ENCODE data around the gene ARID5B. TPM values are rescaled to one million over a fixed set of nuclear protein-coding genes. Genes with fewer than 3 reads are reported as not detected.

The ARID5B gene
- total RNA-seq, 1 experiment from 2014 or later = 0.04 TPM

GRCh38 chr10:62054830-62055229 lies 153.3 kb downstream of the ARID5B start:
- Histone ChIP-seq H3K4ac (ENCODE audit: low read depth, low read length) (no peak overlapping the region), H3K23me2 (ENCODE audit: insufficient read length, low read depth, low read length, poor library complexity, severe bottlenecking) (no peaks in the 10 kb centered on the region), H3K23ac (ENCODE audit: insufficient read length, low read depth, low read length) (no peak overlapping the region), H3K4me2 (ENCODE audit: insufficient read depth, insufficient read length, low read length) (no peak overlapping the region), H2BK5ac (ENCODE audit: insufficient read length, low read length) (no peak overlapping the region), H2AFZ (ENCODE audit: low read length) (no peak overlapping the region), H4K5ac (ENCODE audit: insufficient read length, low read depth, low read length) (no peak overlapping the region), H3T11ph (ENCODE audit: low read length) (no peak overlapping the region), H3K4me1 (ENCODE audit: insufficient read depth, low read length) (peaks cover 4% of the 10 kb centered on the region; the same call in 1 of the 2 replicates), H2BK15ac (ENCODE audit: low read depth, low read length) (no peak overlapping the region), H4K91ac (ENCODE audit: insufficient read length, low read depth, low read length) (no peak overlapping the region), H3K9ac (ENCODE audit: extremely low read depth, insufficient read length, low read length) (no peak overlapping the region), H3K27ac (ENCODE audit: insufficient read length, low read depth, low read length) (no peak overlapping the region), H4K20me1 (ENCODE audit: control insufficient read depth, insufficient read depth, insufficient read length) (no peaks in the 10 kb centered on the region), H2BK12ac (ENCODE audit: insufficient read length, low read depth, low read length) (no peak overlapping the region), H3K9me3 (ENCODE audit: control insufficient read depth, low read depth, low read length) (no peaks in the 10 kb centered on the region), H3K79me1 (ENCODE audit: insufficient read depth, low read depth, low read length, poor library complexity, severe bottlenecking) (no peaks in the 10 kb centered on the region), H3K79me2 (ENCODE audit: insufficient read depth, low read length) (no peaks in the 10 kb centered on the region), H3K14ac (ENCODE audit: insufficient read depth, low read length) (no peak overlapping the region), H3K18ac (ENCODE audit: insufficient read length, low read depth, low read length) (no peak overlapping the region), H2BK20ac (ENCODE audit: low read depth, low read length, poor library complexity, severe bottlenecking) (no peak overlapping the region), H2BK120ac (ENCODE audit: low read depth, low read length, poor library complexity, severe bottlenecking) (no peak overlapping the region), H3K56ac (ENCODE audit: insufficient read length, low read depth, low read length) (no peak overlapping the region), H4K8ac (replicated peaks; ENCODE audit: insufficient read length, low read depth, low read length) (no peak overlapping the region), H3K27me3 (ENCODE audit: insufficient read depth, low read length) (no peaks in the 10 kb centered on the region), H2AK5ac (ENCODE audit: insufficient read length, low read length) (no peak overlapping the region)
- DNase-seq = no peak
- Mint-ChIP-seq H3K9me3 (no peaks in the 10 kb centered on the region), H3K36me3 (ENCODE audit: insufficient read depth in 1 of 3, low read depth in 3 of 3) (no peaks in the 10 kb centered on the region; a peak in 1 of 7 replicates), H3K27me3 (ENCODE audit: low read depth) (peaks cover 6% of the 10 kb centered on the region), H3K4me3 (no peak overlapping the region), H3K27ac (no peak overlapping the region), H3K4me1 (peaks cover 17 to 18% of the 10 kb centered on the region in 2 experiments)
- TF ChIP-seq, protein P1, sequence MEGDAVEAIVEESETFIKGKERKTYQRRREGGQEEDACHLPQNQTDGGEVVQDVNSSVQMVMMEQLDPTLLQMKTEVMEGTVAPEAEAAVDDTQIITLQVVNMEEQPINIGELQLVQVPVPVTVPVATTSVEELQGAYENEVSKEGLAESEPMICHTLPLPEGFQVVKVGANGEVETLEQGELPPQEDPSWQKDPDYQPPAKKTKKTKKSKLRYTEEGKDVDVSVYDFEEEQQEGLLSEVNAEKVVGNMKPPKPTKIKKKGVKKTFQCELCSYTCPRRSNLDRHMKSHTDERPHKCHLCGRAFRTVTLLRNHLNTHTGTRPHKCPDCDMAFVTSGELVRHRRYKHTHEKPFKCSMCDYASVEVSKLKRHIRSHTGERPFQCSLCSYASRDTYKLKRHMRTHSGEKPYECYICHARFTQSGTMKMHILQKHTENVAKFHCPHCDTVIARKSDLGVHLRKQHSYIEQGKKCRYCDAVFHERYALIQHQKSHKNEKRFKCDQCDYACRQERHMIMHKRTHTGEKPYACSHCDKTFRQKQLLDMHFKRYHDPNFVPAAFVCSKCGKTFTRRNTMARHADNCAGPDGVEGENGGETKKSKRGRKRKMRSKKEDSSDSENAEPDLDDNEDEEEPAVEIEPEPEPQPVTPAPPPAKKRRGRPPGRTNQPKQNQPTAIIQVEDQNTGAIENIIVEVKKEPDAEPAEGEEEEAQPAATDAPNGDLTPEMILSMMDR (conservative IDR thresholded peaks at IDR 0.05) = no peak
- no CpG with 5 or more reads among the region's 1 CpG for WGBS (ENCODE audit: extremely low coverage, insufficient read length, low lambda C conversion rate)
